Liver (tissue), 3 donors: ENCODE measurements around the gene AGPAT4.

ENCODE experiments used
- RAD21 ChIP-seq, 2 donors: IDR thresholded peaks; 2 replicates each; pipeline ENCODE4 v1.6.1; 2016; ENCODE audit warnings: antibody characterized with exemption in 2 of 2, mild to moderate bottlenecking in 2 of 2
- SP1 ChIP-seq: IDR thresholded peaks from 2 replicates; pipeline ENCODE4 v1.6.1; 2018; ENCODE audit warnings: antibody characterized with exemption, mild to moderate bottlenecking
- TF ChIP-seq, protein P1 (sequence below): fragments of 150-350 bp; IDR thresholded peaks from 2 replicates; pipeline ENCODE4 v1.5.1; 2017; ENCODE audit warnings: improper control_type of control experiment, low read depth, low read length; ENCODE audit not compliant: missing input control
- donor health status: healthy.
- donor health status: healthy.

GRCh38 chr6:161198176-161198575 lies 75.7 kb downstream of the AGPAT4 start:
- TF ChIP-seq RAD21 (IDR thresholded peaks at IDR 0.05) (no peak), SP1 (no peak)
- TF ChIP-seq, protein P1, sequence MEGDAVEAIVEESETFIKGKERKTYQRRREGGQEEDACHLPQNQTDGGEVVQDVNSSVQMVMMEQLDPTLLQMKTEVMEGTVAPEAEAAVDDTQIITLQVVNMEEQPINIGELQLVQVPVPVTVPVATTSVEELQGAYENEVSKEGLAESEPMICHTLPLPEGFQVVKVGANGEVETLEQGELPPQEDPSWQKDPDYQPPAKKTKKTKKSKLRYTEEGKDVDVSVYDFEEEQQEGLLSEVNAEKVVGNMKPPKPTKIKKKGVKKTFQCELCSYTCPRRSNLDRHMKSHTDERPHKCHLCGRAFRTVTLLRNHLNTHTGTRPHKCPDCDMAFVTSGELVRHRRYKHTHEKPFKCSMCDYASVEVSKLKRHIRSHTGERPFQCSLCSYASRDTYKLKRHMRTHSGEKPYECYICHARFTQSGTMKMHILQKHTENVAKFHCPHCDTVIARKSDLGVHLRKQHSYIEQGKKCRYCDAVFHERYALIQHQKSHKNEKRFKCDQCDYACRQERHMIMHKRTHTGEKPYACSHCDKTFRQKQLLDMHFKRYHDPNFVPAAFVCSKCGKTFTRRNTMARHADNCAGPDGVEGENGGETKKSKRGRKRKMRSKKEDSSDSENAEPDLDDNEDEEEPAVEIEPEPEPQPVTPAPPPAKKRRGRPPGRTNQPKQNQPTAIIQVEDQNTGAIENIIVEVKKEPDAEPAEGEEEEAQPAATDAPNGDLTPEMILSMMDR = no peak
